Heart left ventricle (tissue), 13 donors: ENCODE results near the gene MLLT3.

Experiments used
- CTCF ChIP-seq, 12 donors: fragments of 200-600 bp; sonication (generic) in 4 of 12; IDR thresholded peaks; one replicate each; pipeline versions ENCODE4 v1.5.0 to v1.8.0; 2018 to 2022; ENCODE audit warnings: antibody characterized with exemption in 12 of 12, mild to moderate bottlenecking in 5 of 12
- POLR2A ChIP-seq, 2 donors: fragments of 450-650 bp; IDR thresholded peaks; one replicate each; pipeline ENCODE4 v1.6.1; 2017; ENCODE audit warnings: antibody characterized with exemption in 2 of 2, mild to moderate bottlenecking in 2 of 2, moderate library complexity in 2 of 2
- donor health status: ischemic (EF 13 %, LVEDD 7.1; RV severe dilation, severe dysfunction).
- donor health status: DM: no; HTN: yes; CAD: no.
- donor health status: DM: no; HTN: no; CAD: no.
- donor health status: ischemic (EF 25% LVEDD 6.9; RV normal size, moderate dysfunction).
- donor health status: ischemic (EF 25% LVEDD 5.7; RV mildly dilated, moderate dysfunction).
- donor health status: ischemic (EF 35%, LVEDD 5.7; RV mildly dilated, moderate dysfunction).
- donor health status: nonischemic (EF 11% LVEDD 7.7; RV severe dilation, severe dysfunction).
- donor health status: DM: yes; HTN: yes; CAD: no.
- donor health status: PGD.
- donor health status: ischemic (EF 29% LVEDD 5.4; RV normal size, mild dysfunction).
- donor health status: nonischemic (EF 23%, LVEDD 6.1; RV moderate dilation, normal function).

GRCh38 chr9:20307621-20308020 lies 314.7 kb downstream of the MLLT3 start:
- TF ChIP-seq CTCF (IDR thresholded peaks at IDR 0.05) (no peak), POLR2A (IDR thresholded peaks at IDR 0.05) (no peak)
